G401.6 (cell line): ENCODE data around the gene DPAGT1.

ENCODE experiments used
- FAIRE-seq: peaks from 2 replicates; lab custom pipeline; 2012; peaks lifted over from hg19 to GRCh38; lab: Jason Lieb, UNC

The DPAGT1 gene

DNA sequence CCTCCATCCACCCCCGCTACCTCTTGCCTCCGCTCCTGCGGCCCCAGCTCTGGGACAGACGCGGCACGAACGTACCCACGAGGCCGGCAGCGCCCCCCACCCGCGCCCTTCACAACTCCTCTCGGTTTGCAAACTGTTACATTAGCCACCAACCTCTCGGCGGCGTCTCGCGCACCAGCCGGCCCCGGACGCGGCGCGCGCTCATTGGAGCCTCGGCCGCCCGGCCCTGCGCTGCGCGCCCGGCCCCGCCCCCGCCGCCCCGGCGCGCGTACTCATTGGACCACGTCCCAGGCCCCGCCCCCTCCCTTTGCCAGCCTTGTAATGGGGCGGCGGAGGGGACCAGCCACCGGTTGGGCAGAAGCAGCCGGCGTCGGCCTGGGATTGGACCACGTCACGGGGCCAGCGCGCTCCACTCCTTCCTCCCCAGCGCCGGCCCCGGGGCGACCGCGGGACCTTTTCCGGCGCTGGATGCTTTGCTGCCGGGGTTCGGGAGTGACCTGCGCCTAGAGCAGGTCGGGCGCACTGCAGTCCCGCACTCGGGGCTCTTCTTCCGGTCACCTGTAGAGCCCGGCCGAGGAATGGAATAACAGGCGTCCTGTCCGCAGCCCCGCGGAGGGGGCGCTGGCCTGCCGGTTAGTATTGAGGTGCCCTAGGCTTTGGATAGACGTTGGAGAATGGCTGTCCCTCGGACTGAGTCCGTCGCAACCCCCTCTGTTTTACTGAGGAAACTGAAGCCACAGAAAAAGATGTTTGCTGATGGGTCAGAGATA lies 44.5 kb downstream of the DPAGT1 start, which contains the start of gene HYOU1:
Gene HYOU1 (minus strand): TSS at position 206 of the 770 bp plus-strand sequence. CDS start 1,045 bp downstream, outside the sequence.
- FAIRE-seq = no peak

DNA sequence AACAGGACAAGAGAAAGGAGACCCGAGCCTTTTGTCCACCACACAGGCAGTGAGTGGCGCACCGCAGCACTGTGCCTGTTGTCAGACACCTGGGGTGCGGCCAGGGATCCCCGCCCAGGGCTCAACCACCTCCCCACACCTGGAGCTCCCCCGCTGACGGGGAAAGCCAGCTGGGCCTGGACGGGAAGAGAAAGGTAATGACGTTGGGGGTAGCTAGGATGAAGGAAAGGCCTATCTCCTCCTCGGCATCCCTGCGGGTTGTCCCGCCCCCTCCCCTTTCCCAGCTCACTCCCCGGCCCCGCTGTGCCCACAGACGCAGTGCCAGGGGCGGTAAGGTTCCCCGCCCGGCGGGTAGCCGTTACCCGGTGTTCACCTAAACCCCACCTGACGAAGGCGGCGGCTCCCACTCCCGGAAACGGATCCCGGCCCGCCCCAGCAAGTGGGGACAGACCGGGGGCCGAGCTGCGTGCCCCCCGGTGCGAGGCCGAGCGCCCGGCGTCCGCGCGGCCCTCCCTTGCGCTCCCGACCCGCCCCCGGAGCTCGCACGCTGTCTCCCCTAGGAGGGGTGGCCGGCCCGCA lies 45.1 kb downstream of the DPAGT1 start:
- no peak for FAIRE-seq

DNA sequence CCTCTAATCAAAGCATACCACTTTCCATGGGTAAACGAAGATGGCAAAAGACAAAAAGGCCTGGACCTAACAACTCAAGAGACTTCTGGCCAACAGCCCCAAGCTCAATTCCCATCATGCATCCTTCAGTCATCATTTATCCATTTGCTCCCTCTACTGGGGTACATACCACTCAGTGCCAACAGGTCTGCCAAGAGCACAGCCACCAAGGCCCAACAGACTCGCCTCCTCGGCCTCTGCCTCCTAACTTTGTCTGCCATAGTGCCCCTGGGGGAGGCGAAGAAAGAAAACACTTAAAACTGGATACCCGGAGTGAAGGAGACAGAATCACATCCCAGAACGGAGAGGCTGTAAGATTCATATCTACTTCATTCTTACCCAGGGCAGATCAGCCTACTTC lies 45.8 kb downstream of the DPAGT1 start:
- FAIRE-seq = no peak

DNA sequence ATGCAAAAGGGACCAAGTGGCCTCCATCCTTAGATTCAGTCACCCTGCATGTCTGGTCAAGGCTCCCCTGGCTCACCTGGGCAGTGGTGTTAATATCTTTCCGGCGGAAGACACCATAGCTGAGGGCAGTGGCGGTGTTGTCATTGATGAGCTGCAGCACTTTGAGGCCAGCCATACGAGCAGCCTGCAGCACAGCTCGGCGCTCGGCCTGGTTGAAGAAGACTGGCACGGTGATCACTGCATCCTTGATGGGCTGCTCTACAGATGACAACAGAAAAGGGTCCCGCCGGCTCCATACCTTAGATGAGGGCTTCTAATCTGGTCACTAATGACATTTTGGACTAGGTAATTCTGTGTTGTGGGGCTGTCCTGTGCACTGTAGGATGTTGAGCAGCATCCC lies 47.2 kb downstream of the DPAGT1 start:
- no peak for FAIRE-seq

DNA sequence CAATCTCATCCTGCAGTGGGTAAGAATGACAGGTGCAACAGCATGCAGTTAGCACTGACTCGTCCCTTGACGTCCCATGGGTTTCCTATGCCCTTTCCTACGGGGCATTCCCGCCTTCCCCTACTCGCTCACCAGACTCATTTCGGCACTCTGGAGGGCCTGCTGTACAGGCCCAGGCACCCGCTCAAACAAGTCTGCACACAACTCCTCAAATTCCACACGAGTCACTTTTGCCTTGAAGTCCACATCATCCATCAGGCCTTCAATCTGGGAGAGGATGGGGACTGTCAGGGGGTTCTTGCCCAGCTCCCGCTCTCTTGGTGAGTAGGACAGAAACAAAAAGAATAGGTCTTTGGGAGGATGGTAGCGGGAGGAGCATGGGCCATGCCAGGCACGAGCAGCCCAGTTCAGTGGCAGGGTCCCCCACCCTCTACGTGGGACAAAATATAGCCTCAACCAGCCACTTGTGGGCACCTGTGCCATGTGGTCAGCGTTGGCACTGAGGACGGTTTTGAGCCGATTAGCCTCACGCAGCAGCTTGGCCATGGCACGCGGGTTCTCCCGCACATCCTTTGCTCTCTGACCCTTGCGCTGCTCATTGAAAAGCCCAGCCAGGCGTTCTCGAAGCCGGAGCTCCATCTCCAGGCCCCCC lies 49.4 kb downstream of the DPAGT1 start:
- no peak for FAIRE-seq

DNA sequence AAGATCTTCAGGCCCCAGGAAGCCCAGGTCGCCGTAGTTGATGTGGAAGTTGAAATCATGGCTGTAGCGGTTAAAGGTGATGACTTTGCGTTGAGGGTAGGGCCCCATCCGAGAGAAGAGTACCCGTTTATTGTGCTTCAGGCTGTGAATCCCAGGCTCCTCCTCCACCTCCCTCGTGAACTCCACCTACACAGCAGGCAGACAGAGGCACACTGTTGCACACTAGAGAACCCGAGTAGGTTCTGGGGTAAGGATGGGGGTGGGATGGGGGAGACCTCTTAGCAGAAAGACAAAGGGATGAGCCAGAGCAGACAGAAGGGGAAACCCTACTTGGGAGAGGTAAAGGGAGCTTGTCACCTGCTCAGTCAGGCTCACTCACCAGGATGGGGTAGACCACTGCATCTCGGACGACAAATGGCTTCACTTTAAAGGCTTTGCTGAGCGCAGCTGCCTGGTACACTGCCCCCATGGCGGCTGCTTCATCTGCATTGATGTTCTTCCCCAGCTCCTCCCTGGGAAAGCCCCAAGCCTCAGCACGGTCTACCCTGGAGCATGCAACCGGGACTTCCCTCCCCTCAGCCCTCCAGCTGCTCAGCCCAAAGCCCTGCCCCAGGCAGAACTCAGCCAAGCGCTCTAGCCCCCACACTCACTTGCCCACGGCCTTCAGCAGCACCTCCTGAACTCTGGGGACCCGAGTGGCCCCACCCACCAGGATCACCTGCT lies 50.1 kb downstream of the DPAGT1 start:
- no peak for FAIRE-seq

DNA sequence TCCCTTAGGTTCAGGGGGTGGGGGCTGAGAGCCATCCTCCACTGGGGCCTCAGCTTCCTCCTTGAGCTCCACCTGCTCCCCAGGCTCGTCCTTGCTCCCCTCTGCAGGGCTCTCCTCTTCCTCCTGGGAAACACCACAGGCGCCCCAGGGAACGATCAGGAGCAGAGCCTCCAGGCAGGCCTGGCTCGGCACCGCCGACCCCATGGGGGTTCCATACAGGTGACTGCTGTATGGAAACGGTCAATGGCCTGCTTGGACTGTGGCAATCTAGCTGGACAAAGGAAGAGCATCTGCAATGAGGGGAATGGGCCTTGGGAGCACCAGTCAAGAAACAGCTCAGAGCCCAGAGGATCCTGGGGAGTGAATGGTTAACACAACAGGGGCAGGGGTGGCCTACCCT lies 52.6 kb downstream of the DPAGT1 start:
- no peak for FAIRE-seq

DNA sequence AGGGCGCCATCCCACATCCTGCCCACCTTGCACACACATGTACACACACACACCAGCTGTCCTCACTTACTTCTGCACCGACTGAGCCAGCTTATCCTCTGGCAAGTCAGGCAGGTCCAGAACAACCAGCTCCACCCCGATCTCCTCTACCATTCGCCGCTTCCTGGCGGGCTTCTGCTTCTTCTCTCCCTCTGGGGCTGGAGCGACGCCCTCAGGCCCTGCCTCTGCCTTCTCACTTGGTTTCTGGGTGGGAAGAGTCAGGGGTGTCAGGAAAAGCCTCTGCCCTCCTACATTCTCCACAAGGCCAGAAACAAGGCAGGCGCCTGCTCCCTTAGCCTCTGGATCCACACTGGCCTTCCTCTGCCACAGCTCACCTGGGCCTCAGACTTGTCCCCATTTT lies 53.0 kb downstream of the DPAGT1 start:
- FAIRE-seq = no peak

DNA sequence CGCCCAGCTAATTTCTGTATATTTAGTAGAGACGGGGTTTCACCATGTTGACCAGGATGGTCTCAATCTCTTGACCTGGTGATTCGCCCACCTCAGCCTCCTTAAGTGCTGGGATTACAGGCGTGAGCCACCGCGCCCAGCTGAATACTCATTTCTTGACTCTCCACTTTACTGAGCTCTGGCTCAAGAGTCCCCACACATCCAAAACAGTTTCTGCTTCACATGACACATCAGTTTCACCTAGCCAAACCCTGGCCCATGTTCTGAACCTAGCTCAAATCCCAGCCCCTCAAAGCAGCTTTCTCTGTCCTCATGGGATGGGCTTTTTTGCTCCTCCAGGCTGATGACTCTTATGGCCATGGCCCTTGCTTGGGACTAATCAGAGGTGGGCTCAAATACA lies 54.4 kb downstream of the DPAGT1 start:
- FAIRE-seq = no peak
